Measurements from ENCODE around the gene MESD.

MESD gene

GRCh38 chr15:80992006-80992405 lies 2.4 kb upstream of the MESD start:
- no peak for TF ChIP-seq CTCF (IDR thresholded peaks at IDR 0.05; ENCODE audit: low read depth, low read length)
- DNase-seq (ENCODE audit: low read depth in 2 of 2): no peak
- H3K4me3 ChIP-seq (replicated peaks in 1 of 2; ENCODE audit: low read depth in 2 of 2, low read length in 2 of 2): no peak overlapping the region

- H3K4me3 ChIP-seq (replicated peaks in 1 of 2; ENCODE audit: low read depth in 2 of 2, low read length in 2 of 2): no peak overlapping the region
- peak; percentile 85 to 93 for DNase-seq (ENCODE audit: low read depth in 2 of 2)
- TF ChIP-seq CTCF (IDR thresholded peaks at IDR 0.05; ENCODE audit: low read depth, low read length): peak; percentile 12
Observed at GRCh38 chr15:80991421-80991820, 1.8 kb upstream of the MESD start.

GRCh38 chr15:80990955-80991354 lies 1.3 kb upstream of the MESD start:
- no peak overlapping the region for H3K4me3 ChIP-seq (replicated peaks in 1 of 2; ENCODE audit: low read depth in 2 of 2, low read length in 2 of 2)
- no peak for DNase-seq (ENCODE audit: low read depth in 2 of 2)
- TF ChIP-seq CTCF (IDR thresholded peaks at IDR 0.05; ENCODE audit: low read depth, low read length): no peak

- no peak for DNase-seq (ENCODE audit: low read depth in 2 of 2)
- TF ChIP-seq CTCF (IDR thresholded peaks at IDR 0.05; ENCODE audit: low read depth, low read length): no peak
- peak overlapping the region; percentile 91 for H3K4me3 ChIP-seq (replicated peaks in 1 of 2; ENCODE audit: low read depth in 2 of 2, low read length in 2 of 2)
Observed at GRCh38 chr15:80989081-80989517, 520 bp downstream of the MESD start.

- no peak for TF ChIP-seq CTCF (IDR thresholded peaks at IDR 0.05; ENCODE audit: low read depth, low read length)
- no peak for DNase-seq (ENCODE audit: low read depth in 2 of 2)
- H3K4me3 ChIP-seq (replicated peaks in 1 of 2; ENCODE audit: low read depth in 2 of 2, low read length in 2 of 2): peak overlapping the region; percentile 91
Observed at GRCh38 chr15:80988148-80988796, 1.3 kb downstream of the MESD start.

GRCh38 chr15:80986487-80986886 lies 3.1 kb downstream of the MESD start:
- TF ChIP-seq CTCF (IDR thresholded peaks at IDR 0.05; ENCODE audit: low read depth, low read length): no peak
- no peak for DNase-seq (ENCODE audit: low read depth in 2 of 2)
- H3K4me3 ChIP-seq (replicated peaks in 1 of 2; ENCODE audit: low read depth in 2 of 2, low read length in 2 of 2): no peak overlapping the region

GRCh38 chr15:80985981-80986380 lies 3.6 kb downstream of the MESD start:
- DNase-seq (ENCODE audit: low read depth in 2 of 2): no peak
- TF ChIP-seq CTCF (IDR thresholded peaks at IDR 0.05; ENCODE audit: low read depth, low read length): no peak
- H3K4me3 ChIP-seq (replicated peaks in 1 of 2; ENCODE audit: low read depth in 2 of 2, low read length in 2 of 2): no peak overlapping the region
